DLD1 (cell line): ENCODE data around the gene TCEAL4.
"Not testable (repeated sequence)": the region's sequence is repeated elsewhere in the genome, so short reads cannot be mapped to it uniquely, and the experiment has no call there.

Experiments
- in situ Hi-C: cut with HindIII; loops from 2 replicates; pipeline ENCODE4 v1.10.0; 2017; ENCODE audit warnings: low sequenced_read_pairs

The TCEAL4 gene

DNA sequence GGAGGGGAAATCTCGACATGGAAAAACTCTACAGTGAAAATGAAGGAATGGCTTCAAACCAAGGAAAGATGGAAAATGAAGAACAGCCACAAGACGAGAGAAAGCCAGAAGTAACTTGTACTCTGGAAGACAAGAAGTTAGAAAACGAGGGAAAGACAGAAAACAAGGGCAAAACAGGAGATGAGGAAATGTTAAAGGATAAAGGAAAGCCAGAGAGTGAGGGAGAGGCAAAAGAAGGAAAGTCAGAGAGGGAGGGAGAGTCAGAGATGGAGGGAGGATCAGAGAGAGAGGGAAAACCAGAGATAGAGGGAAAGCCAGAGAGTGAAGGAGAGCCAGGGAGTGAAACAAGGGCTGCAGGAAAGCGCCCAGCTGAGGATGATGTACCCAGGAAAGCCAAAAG, 1.3 kb downstream of the TCEAL4 start:
- in situ Hi-C loops = no loop called here

GRCh38 chrX:103592295-103592694, 7.0 kb downstream of the TCEAL4 start:
- in situ Hi-C loops = not testable (repeated sequence)

DNA sequence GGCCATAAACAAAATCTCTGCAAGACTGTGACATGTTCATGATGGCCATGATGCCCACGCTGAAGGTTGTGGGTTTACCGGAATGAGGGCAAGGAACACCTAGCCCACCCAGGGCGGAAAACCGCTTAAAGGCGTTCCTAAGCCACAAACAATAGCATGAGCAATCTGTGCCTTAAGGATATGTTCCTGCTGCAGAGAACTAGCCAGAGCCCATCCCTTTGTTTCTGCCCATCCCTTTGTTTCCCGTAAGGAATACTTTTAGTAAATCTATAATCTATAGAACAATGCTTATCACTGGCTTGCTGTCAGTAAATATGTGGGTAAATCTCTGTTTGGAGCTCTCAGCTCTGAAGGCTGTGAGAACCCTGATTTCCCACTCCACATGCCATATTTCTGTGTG, 9.9 kb downstream of the TCEAL4 start:
- in situ Hi-C loops = not testable (repeated sequence)

- in situ Hi-C loops = no loop called here
These were observed 22.3 kb downstream of the TCEAL4 start, which contains the start of gene TCEAL3 for GRCh38 chrX:103607364-103608305. TSS of gene TCEAL3 (plus strand) at chrX:103607963. CDS start at chrX:103609065, 1,102 bp downstream.

DNA sequence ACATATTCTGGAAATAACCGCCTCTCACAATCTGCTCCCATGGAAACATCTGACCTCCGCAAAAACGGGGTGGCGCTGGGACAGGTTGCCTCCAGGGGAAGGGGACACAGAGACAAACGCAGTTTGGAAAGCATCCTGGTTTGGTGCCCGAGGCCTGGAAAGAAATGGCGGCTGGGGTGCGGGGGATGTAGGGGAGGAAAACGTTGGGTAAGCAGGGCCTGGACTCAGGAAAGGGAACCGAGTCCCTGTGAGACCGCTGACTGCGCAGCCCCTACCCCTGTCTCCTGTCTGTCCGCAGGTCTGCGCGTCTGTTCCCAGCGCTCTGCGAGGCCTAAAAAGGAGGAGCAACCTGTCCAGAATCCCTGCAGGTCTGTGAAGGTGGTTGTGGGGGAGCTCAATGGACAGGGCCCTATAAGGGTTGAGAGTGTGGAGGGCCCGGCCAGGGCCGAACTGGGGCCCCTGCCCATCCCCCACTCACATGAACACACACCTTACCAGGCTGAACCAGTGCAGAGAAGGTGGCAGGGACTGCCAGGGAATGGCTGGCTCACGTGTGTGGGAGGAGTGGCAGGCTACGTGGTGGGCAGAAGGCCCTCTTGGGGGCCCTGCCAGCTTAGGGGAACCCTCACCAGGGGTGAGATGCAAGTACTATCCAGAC, 23.1 kb downstream of the TCEAL4 start:
- in situ Hi-C loops = no loop called here

DNA sequence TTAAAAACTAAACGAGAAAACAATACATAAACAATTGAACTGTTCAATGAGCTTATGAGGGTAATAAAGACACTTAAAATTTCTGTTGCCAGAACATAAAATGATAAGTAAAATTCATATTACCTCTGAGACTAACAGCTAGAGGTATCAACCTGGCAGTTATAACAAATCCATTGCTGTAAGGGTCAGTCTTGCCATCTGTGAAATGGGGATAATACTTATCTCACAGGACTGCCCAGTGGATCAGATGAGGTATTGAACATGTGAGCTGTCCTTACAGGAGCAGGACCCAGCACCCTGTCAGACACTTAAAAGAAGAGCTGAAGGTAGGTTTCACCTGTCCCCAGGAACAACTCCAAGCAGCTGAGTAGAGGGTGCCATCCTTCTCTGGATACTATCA, 25.0 kb downstream of the TCEAL4 start:
- in situ Hi-C loops = no loop called here

DNA sequence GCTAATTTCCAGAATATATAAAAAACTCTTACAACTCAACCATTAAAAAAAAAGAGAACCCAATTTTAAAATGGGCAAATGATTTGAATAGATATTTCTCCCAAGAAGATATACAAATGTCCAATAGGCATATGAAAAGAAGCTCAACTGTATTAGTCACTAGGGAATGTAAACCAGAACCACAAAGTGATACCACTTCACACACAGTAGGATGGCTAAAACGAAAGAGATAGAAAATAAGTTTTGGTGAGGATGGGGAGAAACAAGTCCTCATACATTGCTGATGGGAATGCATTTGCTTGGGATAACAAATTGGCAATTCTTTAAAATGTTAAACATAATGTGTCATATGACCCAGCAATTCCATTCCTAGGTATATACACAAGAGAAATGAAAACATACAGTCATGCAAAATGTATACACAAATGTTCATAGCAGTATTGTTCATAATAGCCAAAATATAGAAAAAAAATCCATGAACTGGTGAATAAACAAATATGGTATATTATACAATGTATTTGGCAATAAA, 28.1 kb downstream of the TCEAL4 start:
- in situ Hi-C loops = no loop called here

DNA sequence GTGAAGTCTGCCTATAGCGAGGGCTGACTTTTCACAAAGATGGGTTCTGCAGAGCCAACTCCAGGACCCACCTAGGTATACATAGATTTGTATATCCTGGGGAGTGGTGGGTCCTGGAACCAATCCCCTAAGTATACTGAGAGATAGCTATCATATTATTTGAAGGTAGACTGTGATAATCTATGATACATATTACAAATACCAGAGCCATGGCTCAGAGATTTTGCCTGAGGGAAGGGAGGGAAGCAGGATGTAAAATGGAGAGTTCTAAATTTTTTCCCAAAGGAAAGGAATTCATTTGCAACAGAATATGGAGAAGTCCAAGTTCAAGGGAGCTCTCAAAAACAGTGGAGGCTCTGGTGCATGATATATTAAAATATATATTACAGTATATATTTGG, 29.7 kb downstream of the TCEAL4 start:
- in situ Hi-C loops = no loop called here

DNA sequence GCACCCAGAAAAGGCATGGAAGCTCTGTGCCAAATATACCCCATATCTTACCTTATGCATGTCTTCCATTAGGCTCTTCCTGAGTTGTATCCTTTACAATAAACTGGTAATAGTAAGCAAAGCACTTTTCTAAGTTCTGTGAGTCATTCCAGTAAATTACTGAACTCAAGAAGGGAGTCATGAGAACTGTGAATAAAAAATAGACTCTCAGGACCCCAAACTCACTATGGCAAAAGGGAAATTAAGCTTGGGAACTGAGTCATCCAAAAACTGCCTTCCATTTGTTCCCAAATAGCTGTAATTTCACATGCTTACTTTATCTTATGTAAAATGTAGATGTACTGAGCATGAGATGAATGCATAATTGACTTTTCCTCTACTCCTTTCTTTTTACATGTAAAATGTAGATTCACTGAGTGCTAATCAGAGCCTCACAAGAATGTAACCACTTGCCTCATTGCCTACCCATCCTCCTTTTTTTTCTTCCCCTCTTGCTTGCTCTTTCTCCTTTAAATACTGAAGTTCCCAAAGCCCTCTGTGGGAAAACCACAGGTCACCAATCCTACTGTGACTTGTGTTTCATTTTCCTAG, 30.6 kb downstream of the TCEAL4 start:
- in situ Hi-C loops = no loop called here

GRCh38 chrX:103616676-103617186, 31.4 kb downstream of the TCEAL4 start:
- in situ Hi-C loops = no loop called here

DNA sequence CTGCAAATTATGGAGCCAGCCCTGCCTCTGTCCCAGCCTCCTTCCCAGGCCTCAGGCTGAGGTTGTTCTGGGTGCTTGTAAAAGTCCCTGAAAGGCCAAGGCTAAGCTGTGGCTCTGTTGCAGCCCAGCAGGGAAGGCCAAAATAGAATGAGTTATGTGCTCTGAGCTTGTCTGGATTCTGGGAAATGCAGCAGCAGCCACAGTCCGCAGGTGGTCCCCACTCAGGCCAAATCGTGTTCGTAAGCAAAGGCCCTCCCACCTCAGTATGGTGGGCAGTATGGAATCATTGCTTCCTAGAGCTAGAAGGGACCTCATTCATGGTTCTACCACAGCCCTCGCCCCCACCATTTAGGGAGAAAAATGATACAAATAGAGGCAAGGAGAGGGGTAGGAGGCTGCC, 38.8 kb downstream of the TCEAL4 start:
- in situ Hi-C loops = no loop called here

DNA sequence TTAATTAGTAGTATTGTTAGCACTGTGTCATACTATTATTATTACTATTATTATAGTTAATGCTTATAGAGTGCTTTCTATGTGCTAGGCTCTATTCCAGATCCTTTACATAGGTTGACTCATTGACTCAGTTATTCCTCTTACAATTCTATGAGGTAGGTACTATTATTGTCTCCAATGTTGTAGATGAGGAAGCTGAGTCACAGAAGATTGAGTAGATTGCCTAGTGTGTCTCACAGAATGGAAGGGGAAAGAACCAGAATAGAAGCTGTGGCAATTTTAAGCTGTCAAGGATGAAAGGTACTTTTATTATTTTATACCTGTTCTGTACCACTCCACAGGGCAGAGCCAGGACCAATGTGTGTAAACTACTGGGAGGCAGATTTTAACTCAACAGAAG, 41.5 kb downstream of the TCEAL4 start:
- in situ Hi-C loops = no loop called here

DNA sequence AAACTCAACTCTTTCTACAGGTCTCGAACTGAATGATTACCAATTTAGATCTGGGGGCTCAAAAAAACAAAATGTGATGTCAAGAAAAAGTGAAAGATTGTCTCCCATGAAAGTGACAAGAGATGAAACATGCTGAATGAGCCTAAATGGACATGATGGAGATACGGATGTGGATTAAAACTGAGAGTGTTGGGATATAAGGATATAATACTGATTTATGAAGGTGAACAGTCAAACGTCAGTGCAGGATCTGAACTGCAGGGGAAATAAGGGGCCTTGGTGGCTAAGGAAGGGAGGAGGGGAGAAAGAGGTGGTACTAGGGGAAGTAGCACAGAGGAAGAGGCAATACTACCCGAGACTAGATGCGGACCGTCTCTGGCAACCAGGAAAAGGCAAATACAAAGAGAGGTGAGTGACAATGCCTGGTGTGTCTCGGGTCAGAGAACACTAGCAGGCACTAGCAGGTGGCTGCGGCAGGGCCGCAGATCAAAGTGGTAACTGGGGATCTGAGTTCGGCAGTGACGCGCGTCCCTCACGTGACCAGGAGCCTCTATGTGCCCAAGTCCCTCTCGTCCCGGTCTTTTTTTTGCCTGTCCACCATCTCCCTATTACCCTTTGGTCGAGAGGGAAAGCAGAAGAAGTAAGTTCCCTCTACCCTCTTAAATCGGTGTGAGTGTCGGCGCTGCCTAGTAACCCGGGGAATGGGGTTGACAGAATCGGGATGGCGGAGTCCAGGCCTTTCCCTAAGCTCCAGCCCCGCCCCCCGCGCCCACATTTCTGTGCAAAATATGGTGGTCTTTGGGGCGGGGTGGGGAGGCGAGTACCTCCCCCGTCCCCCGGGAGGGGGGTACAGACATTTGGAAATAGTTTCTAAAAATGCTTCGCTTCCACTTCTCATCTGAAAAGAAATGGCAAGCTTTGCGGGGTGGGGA, 43.3 kb downstream of the TCEAL4 start, which contains the start of gene TCEAL1:
TSS of gene TCEAL1 (plus strand) at position 590 of the 932 bp plus-strand sequence. CDS start 942 bp downstream, outside the sequence.
- in situ Hi-C loops = no loop called here

DNA sequence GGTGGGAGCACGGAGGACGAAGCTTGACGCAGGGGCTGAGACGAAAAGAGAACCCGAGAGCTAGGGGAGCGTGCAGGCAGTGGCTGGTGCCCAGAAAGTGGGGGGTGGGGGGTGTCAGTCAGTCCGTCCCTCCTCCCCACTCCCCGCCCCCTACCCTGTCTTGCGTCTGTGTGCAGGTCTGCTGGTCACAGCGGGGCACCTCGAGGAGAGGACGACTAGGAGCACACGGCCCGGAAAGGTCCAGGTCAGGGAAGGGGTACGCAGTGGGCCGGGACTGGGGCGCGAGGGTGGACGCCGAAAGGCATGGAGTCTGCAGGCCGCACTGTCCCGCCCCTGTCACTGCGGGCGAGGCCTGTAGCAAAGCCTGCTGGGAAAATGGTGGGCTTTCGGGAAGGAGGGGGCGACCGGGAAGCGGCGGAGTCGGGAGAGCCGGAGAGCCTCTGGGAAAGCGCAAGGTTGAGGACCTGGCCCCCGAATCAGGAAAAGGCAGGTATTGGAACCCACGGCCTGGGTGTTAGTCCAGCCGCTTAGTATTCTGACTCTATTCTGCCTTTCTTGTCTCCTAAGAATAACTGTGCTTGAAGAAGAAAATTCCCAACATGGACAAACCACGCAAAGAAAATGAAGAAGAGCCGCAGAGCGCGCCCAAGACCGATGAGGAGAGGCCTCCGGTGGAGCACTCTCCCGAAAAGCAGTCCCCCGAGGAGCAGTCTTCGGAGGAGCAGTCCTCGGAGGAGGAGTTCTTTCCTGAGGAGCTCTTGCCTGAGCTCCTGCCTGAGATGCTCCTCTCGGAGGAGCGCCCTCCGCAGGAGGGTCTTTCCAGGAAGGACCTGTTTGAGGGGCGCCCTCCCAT, 44.2 kb downstream of the TCEAL4 start:
- in situ Hi-C loops = no loop called here

DNA sequence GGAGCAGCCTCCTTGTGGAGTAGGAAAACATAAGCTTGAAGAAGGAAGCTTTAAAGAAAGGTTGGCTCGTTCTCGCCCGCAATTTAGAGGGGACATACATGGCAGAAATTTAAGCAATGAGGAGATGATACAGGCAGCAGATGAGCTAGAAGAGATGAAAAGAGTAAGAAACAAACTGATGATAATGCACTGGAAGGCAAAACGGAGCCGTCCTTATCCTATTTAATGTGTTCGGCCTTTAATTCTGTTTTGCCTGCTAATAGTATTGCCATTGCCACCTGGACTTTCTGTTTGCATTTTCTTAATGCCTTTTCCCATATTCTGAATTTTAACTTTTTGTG, 44.8 kb downstream of the TCEAL4 start:
- in situ Hi-C loops = no loop called here

- in situ Hi-C loops = no loop called here
These were observed 45.8 kb downstream of the TCEAL4 start for GRCh38 chrX:103631145-103631544.

GRCh38 chrX:103635436-103635835, 50.1 kb downstream of the TCEAL4 start:
- in situ Hi-C loops = no loop called here
